Mononuclear cell (primary cell): ENCODE data around the gene GPC6. TPM values are rescaled to one million over a fixed set of nuclear protein-coding genes. Genes with fewer than 3 reads are reported as not detected.

ENCODE experiments used
- H3K27me3 ChIP-seq: 2 replicates; pipeline ENCODE4 v1.6.0; 2011; ENCODE audit warnings: low read length, control low read depth; ENCODE audit not compliant: insufficient read depth
- H3K4me1 ChIP-seq: 2 replicates; pipeline ENCODE4 v1.5.1; 2011; ENCODE audit warnings: mild to moderate bottlenecking, low read length, control low read depth; ENCODE audit not compliant: insufficient read depth
- H3K4me3 ChIP-seq: 2 replicates; pipeline ENCODE4 v1.5.1; 2011; ENCODE audit warnings: mild to moderate bottlenecking, low read length, moderate library complexity
- H3K9me3 ChIP-seq: 2 replicates; pipeline ENCODE4 v1.5.1; 2011; ENCODE audit warnings: low read depth, mild to moderate bottlenecking, control low read depth, low read length
- total RNA-seq: library from RNA; depleted of rRNA; stranded (reverse); fragments of >200 nt; gene quantifications from one replicate; pipeline ENCODE4 v1.2.3, GENCODE V29; 2012

GPC6 gene
- total RNA-seq, 1 donor: 0.31 TPM

GRCh38 chr13:94162289-94162688 is 935.7 kb downstream of the GPC6 start:
- no peaks in the 10 kb centered on the region for H3K9me3 ChIP-seq
- no peaks in the 10 kb centered on the region for H3K27me3 ChIP-seq
- H3K4me1 ChIP-seq: no peaks in the 10 kb centered on the region
- H3K4me3 ChIP-seq: no peak overlapping the region

GRCh38 chr13:94163535-94163934 is 936.9 kb downstream of the GPC6 start:
- no peaks in the 10 kb centered on the region for H3K9me3 ChIP-seq
- H3K27me3 ChIP-seq: no peaks in the 10 kb centered on the region
- H3K4me1 ChIP-seq: no peaks in the 10 kb centered on the region
- no peak overlapping the region for H3K4me3 ChIP-seq

GRCh38 chr13:94168783-94169453 is 942.3 kb downstream of the GPC6 start:
- no peaks in the 10 kb centered on the region for H3K27me3 ChIP-seq
- H3K4me3 ChIP-seq: no peak overlapping the region
- peaks cover 3% of the 10 kb centered on the region for H3K4me1 ChIP-seq
- no peaks in the 10 kb centered on the region for H3K9me3 ChIP-seq

GRCh38 chr13:94169454-94170144 is 943.0 kb downstream of the GPC6 start:
- Histone ChIP-seq H3K9me3 (no peaks in the 10 kb centered on the region), H3K4me3 (no peak overlapping the region), H3K4me1 (peaks cover 3% of the 10 kb centered on the region), H3K27me3 (no peaks in the 10 kb centered on the region)

GRCh38 chr13:94170145-94170571 is 943.6 kb downstream of the GPC6 start:
- Histone ChIP-seq H3K4me3 (no peak overlapping the region), H3K4me1 (peaks cover 3% of the 10 kb centered on the region), H3K27me3 (no peaks in the 10 kb centered on the region), H3K9me3 (no peaks in the 10 kb centered on the region)

GRCh38 chr13:94172416-94172815 is 945.8 kb downstream of the GPC6 start:
- no peaks in the 10 kb centered on the region for H3K27me3 ChIP-seq
- no peaks in the 10 kb centered on the region for H3K9me3 ChIP-seq
- H3K4me3 ChIP-seq: no peak overlapping the region
- H3K4me1 ChIP-seq: peaks cover 9% of the 10 kb centered on the region

- H3K9me3 ChIP-seq: no peaks in the 10 kb centered on the region
- H3K4me3 ChIP-seq: no peak overlapping the region
- H3K27me3 ChIP-seq: no peaks in the 10 kb centered on the region
- peaks cover 9% of the 10 kb centered on the region for H3K4me1 ChIP-seq
Observed at GRCh38 chr13:94173312-94173854, 946.8 kb downstream of the GPC6 start.

GRCh38 chr13:94174009-94174408 is 947.4 kb downstream of the GPC6 start:
- H3K27me3 ChIP-seq: no peaks in the 10 kb centered on the region
- H3K4me3 ChIP-seq: no peak overlapping the region
- no peaks in the 10 kb centered on the region for H3K9me3 ChIP-seq
- H3K4me1 ChIP-seq: peaks cover 9% of the 10 kb centered on the region

- Histone ChIP-seq H3K4me3 (no peak overlapping the region), H3K9me3 (no peaks in the 10 kb centered on the region)
Observed at GRCh38 chr13:94175076-94175475, 948.5 kb downstream of the GPC6 start.

GRCh38 chr13:94176561-94176960 is 950.0 kb downstream of the GPC6 start:
- H3K9me3 ChIP-seq: no peaks in the 10 kb centered on the region
- H3K4me3 ChIP-seq: no peak overlapping the region
- peaks cover 6% of the 10 kb centered on the region for H3K4me1 ChIP-seq
- H3K27me3 ChIP-seq: no peaks in the 10 kb centered on the region

More at GRCh38 chr13:94175076-94175475, 948.5 kb downstream of the GPC6 start:
- Histone ChIP-seq H3K4me1 (peaks cover 6% of the 10 kb centered on the region), H3K27me3 (no peaks in the 10 kb centered on the region)

GRCh38 chr13:94177041-94177440 is 950.4 kb downstream of the GPC6 start:
- H3K4me1 ChIP-seq: peaks cover 10% of the 10 kb centered on the region
- no peak overlapping the region for H3K4me3 ChIP-seq
- H3K9me3 ChIP-seq: no peaks in the 10 kb centered on the region

GRCh38 chr13:94178625-94179244 is 952.1 kb downstream of the GPC6 start:
- no peaks in the 10 kb centered on the region for H3K27me3 ChIP-seq
- no peak overlapping the region for H3K4me3 ChIP-seq
- peaks cover 19% of the 10 kb centered on the region for H3K4me1 ChIP-seq
- H3K9me3 ChIP-seq: no peaks in the 10 kb centered on the region

More at GRCh38 chr13:94177041-94177440, 950.4 kb downstream of the GPC6 start:
- no peaks in the 10 kb centered on the region for H3K27me3 ChIP-seq

- H3K4me1 ChIP-seq: peaks cover 14% of the 10 kb centered on the region
- no peaks in the 10 kb centered on the region for H3K27me3 ChIP-seq
- H3K9me3 ChIP-seq: no peaks in the 10 kb centered on the region
- H3K4me3 ChIP-seq: no peak overlapping the region
Observed at GRCh38 chr13:94181461-94182107, 955.0 kb downstream of the GPC6 start.

GRCh38 chr13:94182185-94182761 is 955.7 kb downstream of the GPC6 start:
- H3K27me3 ChIP-seq: no peaks in the 10 kb centered on the region
- no peaks in the 10 kb centered on the region for H3K9me3 ChIP-seq
- peaks cover 13% of the 10 kb centered on the region for H3K4me1 ChIP-seq
- H3K4me3 ChIP-seq: no peak overlapping the region
